HG03520 (cell line): ENCODE measurements around the gene CELA2A.
"Not testable (repeated sequence)": the region's sequence is repeated elsewhere in the genome, so short reads cannot be mapped to it uniquely, and the experiment has no call there.

Source experiments
- ATAC-seq: cut with Tn5 transposase; IDR thresholded peaks from one replicate; pipeline ENCODE4 v1.9.1; 2021; ENCODE audit warnings: mild to moderate bottlenecking, moderate library complexity; ENCODE audit not compliant: unreplicated experiment

CELA2A gene

DNA sequence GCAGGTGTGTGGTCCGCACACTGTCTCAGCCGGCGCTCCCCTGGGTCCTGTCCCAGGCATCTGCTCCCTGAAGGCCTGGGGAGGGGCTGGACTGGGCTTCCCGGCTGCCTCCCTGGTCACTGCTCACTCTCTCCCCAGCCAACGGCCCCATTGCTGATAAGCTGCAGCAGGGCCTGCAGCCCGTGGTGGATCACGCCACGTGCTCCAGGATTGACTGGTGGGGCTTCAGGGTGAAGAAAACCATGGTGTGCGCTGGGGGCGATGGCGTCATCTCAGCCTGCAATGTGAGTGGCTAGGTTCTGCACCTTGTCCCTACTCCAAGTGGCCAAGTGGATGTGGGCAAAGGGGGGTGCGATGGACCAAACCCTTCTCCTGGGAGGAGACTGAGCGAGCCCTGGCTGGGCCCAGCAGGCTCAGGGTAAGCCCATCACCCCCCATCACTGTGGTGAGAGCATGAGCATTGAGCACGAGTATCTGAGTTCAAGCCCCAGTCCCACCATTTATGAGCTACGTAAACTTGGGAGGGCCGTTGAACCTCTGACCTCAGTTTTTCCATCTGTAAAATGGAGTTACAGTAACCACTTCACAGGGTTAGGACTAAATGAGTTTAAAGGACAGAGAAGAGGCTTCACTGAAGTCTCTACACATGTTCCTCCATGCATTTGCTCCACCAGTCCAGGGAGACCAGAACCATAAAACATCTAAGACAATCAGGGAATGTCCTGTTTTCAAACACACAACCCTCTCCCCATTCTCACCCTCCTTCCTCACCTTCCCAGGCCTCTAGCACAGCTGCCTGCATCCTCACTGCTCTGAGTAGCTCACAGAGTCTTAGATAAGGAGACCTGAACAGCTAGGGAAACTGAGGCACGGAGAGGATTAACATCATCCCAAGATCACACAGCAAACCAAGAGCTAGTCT, 11.8 kb upstream of the CELA2A start:
- no peak for ATAC-seq

DNA sequence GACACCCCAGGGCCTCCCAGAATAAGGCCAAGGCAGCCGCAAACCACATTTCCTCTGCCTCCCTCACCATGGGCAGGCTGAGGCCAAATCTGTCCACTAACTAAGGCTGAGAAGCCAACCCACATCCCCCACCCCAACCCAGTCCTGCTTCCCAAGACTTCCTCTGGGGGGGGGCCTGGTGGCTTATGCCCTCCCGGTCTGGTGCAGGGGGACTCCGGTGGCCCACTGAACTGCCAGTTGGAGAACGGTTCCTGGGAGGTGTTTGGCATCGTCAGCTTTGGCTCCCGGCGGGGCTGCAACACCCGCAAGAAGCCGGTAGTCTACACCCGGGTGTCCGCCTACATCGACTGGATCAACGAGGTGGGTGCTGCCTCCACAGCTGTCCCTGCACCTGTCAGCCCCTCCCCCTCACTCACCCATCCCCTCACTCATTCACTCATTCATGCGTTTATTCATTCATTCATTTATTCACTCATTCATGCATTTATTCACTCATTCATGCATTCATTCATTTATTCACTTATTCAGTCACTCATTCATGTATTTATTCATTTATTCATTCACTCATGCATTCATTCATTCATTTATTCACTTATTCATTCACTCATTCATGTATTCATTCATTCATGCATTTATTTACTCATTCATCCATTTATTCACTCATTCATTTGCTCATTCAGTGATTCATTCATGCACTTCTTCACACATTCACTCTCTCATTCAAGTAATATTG, 11.0 kb upstream of the CELA2A start:
- no peak for ATAC-seq

DNA sequence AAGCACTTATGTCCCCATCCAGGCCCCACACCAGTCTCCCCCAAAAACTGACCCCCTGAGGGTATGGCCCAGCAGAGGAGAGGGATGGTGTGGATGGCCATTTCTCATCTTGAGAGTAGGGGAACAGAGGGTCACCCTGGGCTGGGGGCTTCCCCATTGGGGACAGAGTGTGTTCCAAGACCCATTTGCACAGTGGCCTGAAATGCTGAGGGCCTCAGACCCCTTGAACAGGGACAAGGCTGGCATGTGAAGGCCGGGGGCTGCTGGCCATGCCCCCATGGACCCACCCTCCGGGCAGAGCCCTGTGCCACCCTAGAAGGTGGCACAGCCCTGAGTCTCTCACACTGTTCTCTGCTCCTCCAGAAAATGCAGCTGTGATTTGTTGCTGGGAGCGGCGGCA, 10.3 kb upstream of the CELA2A start:
- no peak for ATAC-seq

DNA sequence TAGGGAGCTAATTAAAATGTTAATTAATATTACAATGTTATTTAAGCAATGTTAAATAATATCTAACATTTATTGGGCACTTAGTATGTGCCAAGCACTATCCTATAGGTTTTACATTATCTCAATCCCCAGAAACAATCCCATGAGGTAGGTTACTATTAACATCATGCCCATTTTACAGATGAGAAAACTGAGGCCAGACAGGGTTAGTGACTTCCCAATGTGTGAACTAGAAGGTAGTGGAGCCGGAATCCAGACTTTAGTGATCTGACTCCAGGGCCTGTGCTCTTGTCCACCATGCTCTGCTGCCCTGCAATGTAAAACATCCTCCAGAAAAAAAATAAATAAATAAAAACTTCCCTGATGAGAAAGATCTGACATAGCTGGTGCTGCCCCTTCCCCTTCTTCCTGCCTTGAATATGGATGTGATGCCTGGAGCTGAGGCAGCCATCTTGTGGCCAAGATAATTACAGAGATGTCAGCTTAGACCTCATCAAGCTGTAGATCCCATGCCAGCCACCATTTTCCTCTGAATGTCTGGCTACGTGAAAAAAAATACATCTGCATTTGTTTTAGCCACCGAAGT, 7.6 kb upstream of the CELA2A start:
- ATAC-seq: no peak

DNA sequence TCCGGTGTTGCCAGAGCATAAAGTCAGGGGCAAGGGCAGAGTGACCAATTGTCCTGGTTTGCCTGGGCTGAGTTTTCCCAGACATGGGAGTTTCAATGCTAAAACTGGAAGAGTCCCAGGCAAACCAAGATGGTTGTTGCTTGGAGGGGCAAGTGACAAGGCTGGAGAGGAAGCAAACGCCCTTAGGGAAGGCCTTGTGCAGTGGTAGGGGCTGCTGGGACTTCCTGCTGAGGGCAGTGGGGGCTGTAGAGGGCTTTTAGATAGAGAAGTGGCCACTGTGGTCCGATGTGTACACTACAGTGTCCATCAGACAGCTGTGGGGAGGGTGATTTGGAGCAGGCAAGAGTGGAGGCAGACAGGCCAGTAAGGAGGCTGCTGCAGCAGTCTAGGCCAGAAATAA, 7.0 kb upstream of the CELA2A start:
- no peak for ATAC-seq

DNA sequence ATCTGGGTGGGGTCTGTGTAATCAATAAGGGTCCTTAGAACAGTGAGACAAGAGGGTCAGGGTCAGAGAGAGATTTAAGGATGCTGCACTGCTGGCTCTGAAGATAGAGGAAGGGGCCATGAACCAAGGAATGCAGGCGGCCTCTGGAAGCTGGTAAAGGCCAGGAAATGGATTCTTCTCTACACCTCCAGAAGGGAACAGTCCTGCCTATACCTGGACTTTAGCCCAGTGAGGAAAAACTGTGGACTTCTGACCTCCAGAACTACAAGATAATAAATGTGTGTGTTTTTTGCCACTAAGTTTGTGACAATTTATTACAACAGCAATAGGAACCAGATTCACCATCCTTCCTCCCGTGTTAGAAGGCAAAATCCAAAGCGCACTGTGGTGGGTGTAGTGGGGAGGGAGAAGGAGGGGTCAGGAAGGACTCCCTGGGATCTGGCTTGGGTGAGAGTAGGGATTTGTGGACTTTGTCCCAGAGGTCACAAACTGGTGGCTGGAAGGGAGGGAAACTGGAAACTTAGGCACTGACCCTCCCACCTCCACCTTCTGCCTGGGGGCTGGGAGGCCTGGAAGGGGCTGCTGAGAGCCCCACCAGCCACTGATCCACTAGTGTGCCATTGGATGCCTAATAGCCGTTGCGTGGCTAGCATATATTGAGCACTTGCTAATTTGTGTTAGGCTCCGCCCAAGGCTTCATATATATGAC, 5.4 kb upstream of the CELA2A start:
- no peak for ATAC-seq

DNA sequence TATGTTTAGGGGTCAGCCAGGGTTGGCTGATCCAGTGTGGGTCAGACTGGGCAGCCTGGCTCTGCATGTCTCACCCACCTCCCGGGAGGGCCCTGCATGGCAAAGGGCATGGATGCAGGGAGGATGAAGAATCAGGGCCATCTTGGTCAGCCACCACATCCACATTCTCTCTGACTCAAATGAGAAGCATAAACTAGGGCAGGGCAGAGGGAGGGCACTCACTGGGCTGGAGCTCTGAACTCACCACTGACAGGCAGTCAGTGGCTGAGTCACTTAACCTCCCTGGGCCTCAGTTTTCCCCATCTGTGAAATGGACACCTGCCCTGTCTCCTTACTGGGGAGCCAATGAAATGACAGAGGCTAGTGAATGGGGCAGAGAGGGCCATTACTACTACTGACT, 4.3 kb upstream of the CELA2A start:
- no peak for ATAC-seq

DNA sequence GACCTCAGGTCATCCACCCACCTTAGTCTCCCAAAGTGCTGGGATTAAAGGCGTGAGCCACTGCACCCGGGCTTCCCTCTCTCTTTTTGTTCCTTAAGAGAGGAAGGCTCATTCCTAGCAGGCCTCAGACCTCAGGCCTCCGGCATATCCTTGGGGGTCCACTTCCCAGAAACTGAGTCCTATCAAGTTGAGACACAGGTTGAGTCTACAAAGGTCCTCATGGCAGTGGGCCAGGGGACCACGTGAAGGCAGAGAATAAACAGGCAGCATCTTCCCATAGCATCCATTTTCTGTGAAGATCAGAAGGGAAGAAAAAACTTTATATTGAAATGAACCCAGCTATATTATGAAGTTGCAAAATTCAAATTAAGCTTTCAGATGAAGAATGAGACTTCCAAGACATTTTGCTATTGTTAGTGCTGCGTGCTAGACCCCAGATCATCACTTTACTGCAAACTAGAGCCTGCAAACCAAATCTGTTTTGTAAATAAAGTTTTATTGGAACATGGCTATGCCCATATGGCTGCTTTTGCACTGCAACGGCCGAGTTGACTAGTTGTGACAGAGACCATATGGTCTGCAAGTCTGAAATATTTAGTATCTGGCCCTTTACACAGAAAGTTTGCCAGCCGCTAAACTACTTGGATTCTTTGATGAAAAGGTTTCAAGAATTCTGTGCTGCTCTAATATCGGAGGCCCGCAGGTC, 3.5 kb upstream of the CELA2A start:
- no peak for ATAC-seq

DNA sequence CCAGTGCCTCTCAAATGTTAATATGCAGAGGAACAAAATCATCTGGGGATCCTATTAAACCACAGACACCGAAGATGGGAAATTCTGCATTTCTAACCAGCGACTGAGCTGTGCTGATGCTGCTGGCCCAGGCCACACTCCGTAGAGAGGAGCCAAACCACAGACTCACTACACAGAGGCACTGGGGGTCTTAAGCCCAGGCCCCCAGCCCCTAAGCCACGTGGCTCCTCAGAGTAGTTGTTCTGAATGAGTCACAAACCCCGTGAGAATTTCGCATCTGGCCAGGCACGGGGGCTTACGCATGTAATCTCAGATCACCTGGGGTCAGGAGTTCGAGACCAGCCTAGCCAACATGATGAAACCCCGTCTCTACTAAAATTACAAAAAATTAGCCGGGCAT, 2.8 kb upstream of the CELA2A start:
- no peak for ATAC-seq

DNA sequence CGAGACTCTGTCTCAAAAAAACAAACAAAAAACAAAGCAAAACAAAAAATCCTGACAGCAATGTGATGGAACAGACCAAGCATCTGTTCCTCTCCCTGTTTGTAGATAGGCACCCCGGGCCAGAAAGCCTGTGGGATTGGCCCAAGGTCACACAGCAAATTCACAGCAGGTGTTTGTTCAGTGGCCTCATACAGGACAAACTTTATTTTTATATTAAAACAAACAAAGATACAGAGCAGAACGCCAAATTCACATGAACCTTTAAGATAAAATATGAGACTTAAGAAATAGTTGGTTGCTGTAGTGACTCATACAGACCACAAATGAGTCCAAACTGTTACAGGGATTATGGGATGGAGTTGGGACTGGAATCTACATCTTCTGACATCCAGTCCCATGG, 2.3 kb upstream of the CELA2A start:
- no peak for ATAC-seq

DNA sequence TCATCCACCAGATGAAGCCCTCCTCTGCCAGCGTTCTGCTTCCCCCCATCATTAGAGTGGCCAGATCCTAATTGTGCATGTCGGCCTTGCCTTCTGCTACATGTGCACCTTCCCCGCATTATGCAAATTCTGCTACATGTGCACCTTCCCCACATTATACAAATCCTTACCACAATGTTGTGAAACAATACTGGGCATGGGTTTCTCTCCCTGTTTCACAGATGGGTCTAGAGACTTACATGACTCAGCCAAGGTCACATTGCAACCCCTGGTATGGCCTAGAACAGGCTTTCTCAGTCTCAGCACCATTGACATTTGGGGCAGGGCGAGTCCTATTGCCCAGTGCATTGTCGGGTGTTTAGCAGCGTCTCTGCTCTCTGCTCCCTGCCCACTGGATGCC, 1.0 kb upstream of the CELA2A start:
- ATAC-seq: no peak

DNA sequence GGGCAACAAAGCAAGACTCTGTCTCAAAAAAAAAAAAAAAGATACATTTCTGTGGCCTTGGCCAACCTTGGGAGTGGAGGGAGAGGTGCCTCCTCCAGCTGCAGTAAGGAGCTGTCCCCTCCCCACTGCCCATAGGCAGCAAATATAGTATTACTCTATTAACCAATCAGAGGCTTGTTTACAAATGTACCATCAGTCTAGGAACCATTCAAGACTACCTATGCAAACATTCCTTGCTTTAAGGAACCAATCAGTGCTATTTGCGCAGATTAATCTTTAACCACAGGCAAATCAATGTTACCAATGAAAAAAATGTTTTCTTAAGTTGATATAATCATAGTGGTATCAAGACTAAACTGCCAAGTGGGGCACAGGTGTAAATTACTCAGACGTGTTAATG, 1.1 kb downstream of the CELA2A start:
- ATAC-seq: no peak

DNA sequence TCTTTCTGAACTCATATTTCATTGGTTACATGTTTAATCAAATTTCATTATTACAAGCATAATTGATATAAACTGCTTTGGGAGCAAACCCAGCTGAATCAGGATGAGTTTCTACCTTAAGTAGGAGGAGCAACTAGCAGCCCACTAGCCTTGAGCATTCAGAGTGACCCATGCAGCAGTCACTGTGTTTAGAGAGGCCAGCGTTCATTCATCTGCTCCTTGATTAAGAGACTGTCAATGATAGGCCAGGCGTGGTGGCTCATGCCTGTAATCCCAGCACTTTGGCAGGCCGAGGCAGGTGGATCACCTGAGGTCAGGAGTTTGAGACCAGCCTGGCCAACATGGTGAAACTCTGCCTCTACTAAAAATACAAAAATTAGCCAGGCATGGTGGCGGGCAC, 1.9 kb downstream of the CELA2A start:
- not testable (repeated sequence) for ATAC-seq

DNA sequence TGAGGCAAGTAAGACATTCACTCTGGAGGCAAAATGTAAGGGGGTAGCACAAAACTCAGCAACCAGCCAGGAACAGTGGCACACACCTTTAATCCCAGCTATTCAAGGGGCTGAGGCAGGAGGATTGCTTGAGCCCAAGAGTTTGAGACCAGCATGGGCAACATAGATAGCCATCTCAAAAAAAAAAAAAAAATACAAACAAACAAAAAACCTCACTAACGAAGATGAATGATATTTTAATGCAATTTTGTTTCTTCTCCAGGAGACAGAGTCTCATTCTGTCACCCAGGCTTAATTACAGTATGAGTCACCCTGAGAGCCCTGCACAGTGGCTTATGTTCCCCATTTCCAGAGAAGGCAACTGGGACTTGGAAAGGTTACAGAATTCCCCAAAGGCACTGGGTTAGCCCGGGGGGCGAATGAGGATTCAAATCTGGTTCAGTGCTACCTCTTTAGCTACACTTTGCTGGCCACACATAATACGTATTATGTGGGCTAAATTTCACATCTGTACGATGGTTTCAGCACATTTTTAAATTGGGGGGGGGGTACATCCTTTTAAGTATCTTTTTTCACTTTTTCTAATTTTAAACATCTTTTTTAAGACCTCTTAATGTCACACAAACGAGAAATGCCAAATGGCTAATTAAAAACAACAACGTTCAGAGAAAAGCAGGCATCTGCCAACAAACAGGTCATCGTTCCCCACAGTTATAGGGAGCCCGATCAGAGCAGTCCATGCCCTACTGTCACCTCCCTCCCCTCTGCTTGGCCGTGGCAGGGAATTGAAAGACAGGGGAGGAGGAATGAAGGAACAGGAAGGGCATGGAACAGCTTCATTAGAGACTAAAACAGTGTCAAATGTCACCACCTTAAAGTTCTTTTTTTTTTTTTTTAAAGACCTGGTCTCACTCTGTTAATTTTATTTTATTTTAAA, 3.5 kb downstream of the CELA2A start:
- ATAC-seq: no peak

DNA sequence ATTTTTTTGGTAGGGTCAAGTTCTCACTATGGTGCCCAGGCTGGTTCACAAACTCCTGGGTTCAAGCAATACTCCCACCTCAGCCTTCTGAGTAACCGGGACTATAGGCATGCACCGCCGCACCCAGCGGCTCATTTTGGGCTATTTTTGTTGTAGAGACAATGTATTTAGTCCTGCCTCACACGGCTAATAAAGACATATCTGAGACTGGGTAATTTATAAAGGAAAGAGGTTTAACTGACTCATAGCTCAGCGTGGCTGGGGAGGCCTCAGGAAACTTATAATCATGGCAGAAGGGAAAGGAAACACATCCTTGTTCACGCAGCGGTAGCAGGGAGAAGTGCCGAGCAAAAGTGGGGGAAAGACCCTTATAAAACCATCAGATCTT, 4.2 kb downstream of the CELA2A start:
- no peak for ATAC-seq

DNA sequence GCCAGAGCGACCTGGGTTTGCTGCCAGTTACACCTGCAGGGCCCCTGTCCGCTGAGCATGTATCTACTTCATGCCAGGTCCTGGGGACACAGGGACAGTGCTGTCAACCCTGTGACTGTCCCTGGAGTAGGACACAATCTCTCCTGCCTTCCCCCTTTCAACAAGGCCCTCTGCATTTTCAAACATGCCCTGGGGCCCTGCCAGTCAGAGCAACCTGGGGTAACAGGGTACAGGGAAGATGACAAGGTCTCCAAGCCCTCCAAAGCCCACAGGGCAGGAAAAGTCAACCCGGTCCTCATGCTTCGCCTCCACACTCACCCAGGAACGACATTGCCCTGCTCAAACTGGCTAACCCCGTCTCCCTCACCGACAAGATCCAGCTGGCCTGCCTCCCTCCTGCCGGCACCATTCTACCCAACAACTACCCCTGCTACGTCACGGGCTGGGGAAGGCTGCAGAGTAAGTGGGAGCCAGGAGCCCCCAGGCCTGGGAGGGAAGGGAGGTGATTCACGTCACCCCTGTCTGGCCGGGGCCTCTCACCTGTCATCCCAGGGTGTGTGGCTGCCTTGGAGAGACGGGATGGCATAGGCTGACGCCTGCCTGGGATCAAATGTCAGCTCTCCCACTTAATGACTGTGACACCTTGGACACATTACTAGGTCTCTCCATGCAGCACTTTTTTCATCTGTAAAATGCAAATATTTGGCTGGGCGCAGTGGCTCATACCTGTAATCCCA, 6.7 kb downstream of the CELA2A start:
- not testable (repeated sequence) for ATAC-seq

DNA sequence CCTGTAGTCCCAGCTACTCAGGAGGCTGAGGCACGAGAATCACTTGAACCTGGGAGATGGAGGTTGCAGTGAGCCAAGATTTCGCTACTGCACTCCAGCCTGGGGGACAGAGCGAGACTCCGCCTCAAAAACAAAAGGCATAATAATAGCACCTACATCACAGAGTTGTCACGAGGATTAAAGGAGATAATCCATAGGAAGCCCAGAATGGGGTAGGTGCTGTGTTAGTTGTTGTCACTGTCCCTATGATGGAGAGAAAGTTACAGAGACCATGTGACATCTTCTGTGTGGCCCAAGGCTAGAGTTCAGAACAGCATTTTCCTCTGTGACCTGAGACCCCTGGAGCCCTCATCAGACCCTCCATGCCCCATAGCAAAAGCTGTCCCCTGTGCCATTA, 7.4 kb downstream of the CELA2A start:
- ATAC-seq: not testable (repeated sequence)

DNA sequence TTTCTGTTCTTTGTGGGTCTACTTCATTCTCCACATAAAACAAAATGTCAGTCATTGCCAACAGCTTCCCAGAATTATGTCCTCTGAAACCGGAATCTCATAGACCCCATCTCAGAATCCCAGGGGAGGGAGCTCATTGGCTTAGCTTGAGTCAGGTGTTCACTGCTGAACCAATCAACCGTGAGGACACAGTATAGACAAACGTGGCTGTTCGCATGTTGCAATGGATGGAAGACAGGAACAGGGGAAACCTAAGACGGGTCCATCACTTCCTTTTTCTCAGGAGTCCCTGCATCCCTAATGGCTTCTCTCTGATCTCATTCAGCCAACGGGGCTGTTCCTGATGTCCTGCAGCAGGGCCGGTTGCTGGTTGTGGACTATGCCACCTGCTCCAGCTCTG, 9.1 kb downstream of the CELA2A start:
- no peak for ATAC-seq
